HG03460 (cell line): ENCODE measurements around the gene DLG2.

Experiments used
- ATAC-seq: cut with Tn5 transposase; IDR thresholded peaks from one replicate; pipeline ENCODE4 v1.9.1; 2021; ENCODE audit not compliant: unreplicated experiment

The DLG2 gene

DNA sequence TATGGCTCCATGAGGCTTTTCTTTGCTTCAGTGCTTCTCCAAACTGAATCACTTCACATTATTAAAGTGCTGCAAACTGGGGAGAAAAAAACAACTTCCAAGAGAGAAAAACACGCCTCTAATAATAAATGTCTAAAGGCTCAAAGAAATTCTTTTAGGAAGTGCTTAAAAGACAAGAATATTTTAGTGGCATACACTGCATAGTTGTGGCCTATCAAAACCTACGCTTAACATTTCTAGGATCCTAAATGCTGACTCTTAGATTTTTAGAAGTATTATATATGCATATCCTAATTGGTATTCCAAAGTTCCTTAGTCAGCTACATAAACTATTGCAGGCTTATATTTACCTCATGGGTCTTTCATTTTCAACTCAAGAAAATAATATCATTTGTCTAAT, 1462.0 kb downstream of the DLG2 start:
- no peak for ATAC-seq

GRCh38 chr11:84164728-84165127, 1462.4 kb downstream of the DLG2 start:
- ATAC-seq: no peak

GRCh38 chr11:84163116-84163515, 1464.0 kb downstream of the DLG2 start:
- ATAC-seq: no peak

GRCh38 chr11:84157639-84158038, 1469.5 kb downstream of the DLG2 start:
- no peak for ATAC-seq

GRCh38 chr11:84146826-84147225, 1480.3 kb downstream of the DLG2 start:
- no peak for ATAC-seq

- ATAC-seq: no peak
Observed at GRCh38 chr11:84145616-84146185, 1481.4 kb downstream of the DLG2 start.

DNA sequence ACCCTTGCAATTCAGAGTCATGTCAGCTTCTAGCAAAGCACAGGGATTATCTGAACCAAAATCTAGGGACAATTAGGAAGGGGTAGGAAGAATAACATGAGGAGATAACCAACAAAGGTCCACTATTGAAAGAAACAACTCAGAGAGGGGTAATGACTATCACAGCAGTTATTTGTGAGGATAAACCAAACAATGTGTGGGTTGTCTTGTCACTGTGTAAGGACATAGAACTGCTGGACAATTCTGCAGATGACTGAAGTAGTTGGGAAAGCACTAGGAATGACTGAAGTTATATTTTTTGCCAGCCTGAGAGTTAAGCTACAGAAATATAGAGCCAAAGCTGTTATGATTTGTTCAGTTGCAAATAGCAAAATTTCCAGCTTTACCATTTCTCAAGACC, 1482.6 kb downstream of the DLG2 start:
- ATAC-seq: no peak

GRCh38 chr11:84142411-84142810, 1484.7 kb downstream of the DLG2 start:
- no peak for ATAC-seq

DNA sequence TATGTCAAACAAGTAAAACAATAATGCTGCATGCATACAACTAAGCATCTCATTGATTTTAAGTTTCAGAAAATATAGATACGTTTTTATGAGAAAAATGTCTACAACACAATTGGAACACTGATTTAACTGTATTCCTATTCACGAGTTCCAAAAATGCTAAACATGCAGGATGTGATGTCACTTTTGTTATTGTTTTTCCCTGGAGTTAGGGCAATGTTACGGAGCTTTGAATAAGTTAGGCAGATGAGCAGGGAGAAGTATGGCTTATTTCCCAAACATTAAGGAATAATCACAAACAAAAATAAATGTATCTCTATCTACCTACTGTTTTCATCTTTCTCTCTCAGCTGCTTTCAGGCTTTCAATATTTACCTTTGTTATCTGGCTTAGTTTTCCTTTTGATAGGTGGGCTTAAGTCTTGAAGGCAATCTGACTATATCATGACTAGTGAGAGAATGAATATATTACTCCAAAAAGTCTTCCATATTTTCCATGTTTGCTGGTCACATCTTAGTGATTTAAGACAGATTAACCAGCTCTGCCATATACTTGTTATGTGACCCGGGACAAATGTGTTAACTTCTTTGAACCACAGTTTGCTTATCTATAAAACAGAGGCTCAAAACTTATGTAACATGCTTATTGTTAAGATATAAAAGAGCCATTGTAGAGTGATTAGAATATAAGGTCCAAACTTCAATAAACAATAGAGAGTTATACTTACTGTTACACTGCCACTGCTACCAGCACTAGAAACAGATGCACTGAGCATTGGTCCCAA, 1486.6 kb downstream of the DLG2 start:
- ATAC-seq: no peak

- ATAC-seq: no peak
Observed at GRCh38 chr11:84137960-84138359, 1489.2 kb downstream of the DLG2 start.

GRCh38 chr11:84137505-84137904, 1489.6 kb downstream of the DLG2 start:
- no peak for ATAC-seq

DNA sequence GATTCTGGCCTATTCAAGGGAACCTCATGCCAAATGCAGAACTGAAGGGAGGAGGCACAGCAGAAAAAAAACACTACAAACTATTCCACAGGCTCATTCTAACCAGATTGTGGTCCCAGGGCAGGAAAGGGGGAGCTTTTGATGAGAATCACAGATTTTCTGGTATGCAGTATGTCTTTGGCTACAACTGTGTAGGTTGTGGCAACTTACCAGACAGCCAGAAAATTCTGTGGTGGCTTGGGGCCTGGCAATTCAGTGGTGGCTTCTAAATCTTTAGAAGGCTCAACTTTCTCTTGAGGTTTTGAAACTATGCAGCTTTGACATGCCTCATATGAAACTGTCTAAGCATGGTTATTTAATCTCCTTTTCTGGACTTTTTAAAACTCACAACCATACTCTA, 1490.2 kb downstream of the DLG2 start:
- ATAC-seq: no peak

GRCh38 chr11:84130646-84131427, 1496.3 kb downstream of the DLG2 start:
- no peak for ATAC-seq

GRCh38 chr11:84129961-84130576, 1497.1 kb downstream of the DLG2 start:
- no peak for ATAC-seq

- ATAC-seq: no peak
Observed at GRCh38 chr11:84128840-84129239, 1498.3 kb downstream of the DLG2 start.

- no peak for ATAC-seq
Observed at GRCh38 chr11:84117394-84117793, 1509.8 kb downstream of the DLG2 start.

- no peak for ATAC-seq
Observed at GRCh38 chr11:84106541-84106940, 1520.6 kb downstream of the DLG2 start.

DNA sequence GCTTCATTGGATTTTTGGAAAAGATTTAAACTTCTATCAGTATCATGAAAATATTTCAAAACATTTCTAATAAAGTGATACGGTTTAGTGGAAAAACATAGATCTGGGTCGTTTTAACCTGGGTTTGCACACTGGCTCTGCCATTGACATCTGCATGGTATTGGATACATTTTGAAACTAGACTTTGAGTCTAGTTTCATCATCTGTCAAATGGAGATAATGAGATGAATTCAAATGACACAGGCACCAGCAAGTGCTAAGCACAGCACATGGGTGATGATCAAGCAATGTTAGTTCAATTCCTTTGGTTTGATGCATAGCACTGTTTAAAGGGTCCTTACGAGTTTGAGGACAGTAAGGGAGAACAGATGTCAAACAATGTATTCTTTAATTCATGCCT, 1522.0 kb downstream of the DLG2 start:
- ATAC-seq: no peak

- no peak for ATAC-seq
Observed at GRCh38 chr11:84103096-84103495, 1524.0 kb downstream of the DLG2 start.

DNA sequence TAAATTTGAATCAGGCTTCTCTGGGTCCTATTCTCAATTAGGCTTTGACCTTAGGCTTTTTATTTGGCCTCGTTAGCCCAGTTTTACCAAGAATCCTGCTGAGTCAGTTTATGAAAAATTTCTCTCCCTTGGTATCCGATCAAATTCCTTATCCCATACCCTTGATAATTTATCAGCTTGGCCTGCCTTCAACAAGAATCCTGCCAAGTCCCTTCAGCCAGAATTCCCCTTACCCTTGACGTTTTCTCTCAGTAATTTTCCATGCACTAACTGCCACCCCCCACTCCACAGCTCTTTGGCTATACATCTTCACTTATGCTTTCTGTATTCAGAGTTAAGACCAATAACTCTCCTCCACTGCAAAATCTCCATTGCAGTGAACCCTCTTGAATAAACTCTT, 1530.0 kb downstream of the DLG2 start:
- ATAC-seq: no peak

DNA sequence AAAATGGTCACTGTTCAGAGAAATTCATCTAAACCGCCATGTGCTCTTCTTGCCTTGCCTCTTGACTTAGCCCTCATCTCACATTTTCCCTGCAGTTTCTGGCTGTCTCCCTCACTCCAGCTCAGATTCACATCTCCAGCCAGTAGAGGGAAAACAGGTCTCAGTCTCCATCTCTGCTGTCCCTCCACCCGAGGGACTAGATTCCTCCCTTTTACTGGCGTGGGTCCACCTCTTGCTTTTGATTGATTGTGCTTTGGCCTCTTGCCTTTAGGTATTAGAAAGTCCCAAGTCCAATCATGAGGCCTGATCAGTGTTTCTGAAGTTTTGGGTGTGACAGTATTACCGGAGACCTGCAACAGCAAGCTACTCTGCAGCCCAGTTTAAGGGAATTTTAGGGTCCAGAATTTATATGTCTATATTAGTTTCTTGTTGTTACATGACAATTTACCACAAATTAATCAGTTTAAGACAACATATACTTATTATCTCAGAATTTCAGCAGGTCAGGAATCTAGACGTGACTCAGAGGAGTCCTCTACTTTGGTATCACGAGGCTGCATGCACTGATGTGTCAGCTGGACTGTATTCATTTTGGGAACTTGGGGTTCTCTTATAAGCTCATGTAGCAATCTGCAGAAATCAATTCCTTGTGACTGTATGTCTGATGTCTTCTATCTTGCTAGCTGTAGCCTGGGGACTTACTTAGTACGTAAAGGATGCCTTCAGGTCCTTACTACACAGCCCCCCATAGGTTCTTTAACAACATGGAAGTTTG, 1535.7 kb downstream of the DLG2 start:
- ATAC-seq: no peak
